Left lobe of liver (tissue), 2 donors: ENCODE results near the gene NIBAN1. TPM values are rescaled to one million over a fixed set of nuclear protein-coding genes. Genes with fewer than 3 reads are reported as not detected.
"Not testable (repeated sequence)": the region's sequence is repeated elsewhere in the genome, so short reads cannot be mapped to it uniquely, and the experiment has no call there.

ENCODE experiments used
- ATAC-seq: fragments of 200-7000 bp; cut with Tn5 transposase; one replicate; pipeline ENCODE4 v1.9.1; 2020; ENCODE audit warnings: mild to moderate bottlenecking, moderate library complexity
- DNase-seq: peaks from one replicate; pipeline ENCODE4 v3.0.0-alpha.2; 2020; ENCODE audit warnings: low spot score
- total RNA-seq: library from RNA; stranded (reverse); gene quantifications from one replicate; pipeline ENCODE4 v1.2.1, GENCODE V29; 2021
- donor health status: DM: no; HTN: no; CAD: no; lungs with moderate emphysema.
- donor health status: DM: no; HTN: yes; CAD: no.

The NIBAN1 gene, protein sequence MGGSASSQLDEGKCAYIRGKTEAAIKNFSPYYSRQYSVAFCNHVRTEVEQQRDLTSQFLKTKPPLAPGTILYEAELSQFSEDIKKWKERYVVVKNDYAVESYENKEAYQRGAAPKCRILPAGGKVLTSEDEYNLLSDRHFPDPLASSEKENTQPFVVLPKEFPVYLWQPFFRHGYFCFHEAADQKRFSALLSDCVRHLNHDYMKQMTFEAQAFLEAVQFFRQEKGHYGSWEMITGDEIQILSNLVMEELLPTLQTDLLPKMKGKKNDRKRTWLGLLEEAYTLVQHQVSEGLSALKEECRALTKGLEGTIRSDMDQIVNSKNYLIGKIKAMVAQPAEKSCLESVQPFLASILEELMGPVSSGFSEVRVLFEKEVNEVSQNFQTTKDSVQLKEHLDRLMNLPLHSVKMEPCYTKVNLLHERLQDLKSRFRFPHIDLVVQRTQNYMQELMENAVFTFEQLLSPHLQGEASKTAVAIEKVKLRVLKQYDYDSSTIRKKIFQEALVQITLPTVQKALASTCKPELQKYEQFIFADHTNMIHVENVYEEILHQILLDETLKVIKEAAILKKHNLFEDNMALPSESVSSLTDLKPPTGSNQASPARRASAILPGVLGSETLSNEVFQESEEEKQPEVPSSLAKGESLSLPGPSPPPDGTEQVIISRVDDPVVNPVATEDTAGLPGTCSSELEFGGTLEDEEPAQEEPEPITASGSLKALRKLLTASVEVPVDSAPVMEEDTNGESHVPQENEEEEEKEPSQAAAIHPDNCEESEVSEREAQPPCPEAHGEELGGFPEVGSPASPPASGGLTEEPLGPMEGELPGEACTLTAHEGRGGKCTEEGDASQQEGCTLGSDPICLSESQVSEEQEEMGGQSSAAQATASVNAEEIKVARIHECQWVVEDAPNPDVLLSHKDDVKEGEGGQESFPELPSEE
- 0.96 TPM for total RNA-seq

DNA sequence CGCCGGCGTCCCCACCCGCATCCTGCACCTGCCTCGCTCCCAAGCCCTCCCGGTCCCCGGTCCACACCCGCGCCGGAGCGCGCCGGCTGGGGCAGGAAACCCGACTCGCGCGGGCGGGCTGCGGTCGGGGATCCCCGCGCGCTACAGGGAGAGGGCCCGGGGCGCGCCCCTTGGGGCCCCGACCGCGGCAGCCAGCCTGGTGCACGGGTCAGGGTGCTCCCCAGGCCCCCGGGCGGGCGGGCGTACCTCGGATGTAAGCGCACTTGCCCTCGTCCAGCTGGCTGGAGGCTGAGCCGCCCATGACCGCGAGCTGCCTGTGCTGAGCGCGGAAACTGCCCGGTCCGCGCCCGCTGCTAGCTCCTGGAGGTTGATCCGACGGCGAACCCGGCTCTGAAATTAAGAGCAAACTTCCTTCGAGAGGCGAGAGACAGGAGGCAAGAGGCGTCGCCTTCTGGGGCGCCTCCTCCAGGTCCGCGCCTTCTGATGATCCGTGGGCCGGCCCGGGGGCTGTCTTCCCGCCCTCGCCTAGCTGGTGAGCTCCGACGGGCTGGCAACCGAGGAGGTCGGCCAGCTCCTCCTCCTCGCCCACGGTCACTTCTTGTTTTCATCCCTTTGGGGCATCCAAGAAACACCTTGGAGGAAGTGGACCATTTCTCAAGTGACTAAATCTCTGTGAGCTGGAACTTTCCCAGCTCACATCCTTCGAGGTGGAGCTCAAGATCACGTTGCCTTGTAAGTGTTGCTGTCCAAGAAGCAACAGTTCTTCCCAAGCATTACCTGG, at the start of gene NIBAN1:
Gene NIBAN1, minus strand, starts transcription at position 453 of the 781 bp plus-strand sequence. Its CDS starts 152 bp downstream, at position 301.
- ATAC-seq (peak; percentile 73), DNase-seq (peak; percentile 51)

DNA sequence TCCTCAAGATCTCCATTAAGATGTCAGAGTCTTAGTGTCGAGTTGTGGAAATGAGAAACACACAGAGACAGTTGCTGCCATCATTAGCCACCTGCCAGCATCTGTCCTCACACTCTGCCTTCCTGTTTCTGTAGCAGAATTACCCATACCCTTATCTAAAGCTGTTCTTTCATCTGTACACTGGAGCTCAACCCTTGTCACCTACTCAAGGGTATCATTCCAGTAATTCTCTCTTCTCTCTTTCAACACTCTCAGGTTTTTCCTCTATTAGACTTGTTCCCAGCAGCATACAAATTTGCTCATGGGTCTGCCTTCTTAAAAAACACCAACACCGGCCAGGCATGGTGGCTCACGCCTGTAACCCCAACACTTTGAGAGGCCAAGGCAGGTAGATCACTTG, 43.7 kb upstream of the NIBAN1 start:
- ATAC-seq (no peak), DNase-seq (no peak)

DNA sequence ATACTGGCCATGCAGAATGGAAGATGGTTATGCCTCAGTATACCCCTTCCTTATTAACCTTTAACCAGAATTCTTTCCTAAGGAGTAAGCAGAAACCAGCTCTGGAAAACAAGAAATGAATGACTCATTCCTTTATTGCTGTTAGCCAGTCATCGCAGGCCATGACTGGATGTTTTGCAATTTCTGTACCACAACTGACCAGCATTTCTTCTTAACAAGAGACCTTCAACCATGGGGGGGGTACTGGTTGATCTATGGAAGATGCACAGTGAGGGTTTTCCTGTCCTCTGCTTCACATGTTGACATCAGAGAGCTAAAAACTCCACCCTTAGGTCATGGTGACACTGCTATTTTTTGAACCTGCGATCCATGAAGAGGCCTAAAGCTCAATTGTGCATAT, 43.0 kb upstream of the NIBAN1 start:
- DNase-seq = no peak

DNA sequence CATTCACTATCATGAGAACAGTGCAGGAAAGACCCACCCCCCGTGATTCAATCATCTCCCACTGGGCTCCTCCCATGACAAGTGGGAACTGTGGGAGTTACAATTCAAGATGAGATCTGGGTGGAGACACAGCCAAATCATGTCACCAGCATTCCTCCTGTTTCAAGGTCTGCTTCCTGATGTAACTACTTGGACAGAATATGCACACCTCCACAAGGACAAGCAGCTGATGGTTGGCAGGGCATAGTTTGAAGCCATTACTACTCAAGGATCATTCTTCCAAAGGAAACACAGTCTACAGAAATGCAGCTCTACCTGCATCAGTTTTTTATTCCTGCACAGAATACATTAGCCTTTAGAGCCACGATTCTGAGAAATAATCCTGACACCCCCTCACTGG, 42.6 kb upstream of the NIBAN1 start:
- DNase-seq = no peak
- no peak for ATAC-seq

More for the DNA sequence above, 43.0 kb upstream of the NIBAN1 start:
- ATAC-seq = no peak

DNA sequence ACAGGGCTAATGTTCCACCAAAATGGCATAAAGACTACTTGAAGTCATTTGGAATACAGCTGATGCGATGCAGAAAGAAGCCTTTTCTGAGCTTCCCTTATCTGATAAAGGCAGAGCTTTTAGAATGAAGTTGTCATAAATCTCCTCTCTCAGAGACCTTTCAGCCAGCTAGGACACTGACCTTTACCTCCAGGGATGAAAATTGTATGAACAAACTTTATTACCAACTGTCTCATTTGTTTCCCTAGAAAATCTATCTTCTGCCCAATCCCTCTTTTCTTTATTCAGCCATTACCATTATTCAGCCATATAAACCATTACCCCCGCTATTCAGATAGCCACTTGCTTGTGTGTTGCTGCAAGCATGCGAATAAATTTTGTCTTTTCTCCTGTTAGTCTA, 41.3 kb upstream of the NIBAN1 start:
- no peak for ATAC-seq
- no peak for DNase-seq

DNA sequence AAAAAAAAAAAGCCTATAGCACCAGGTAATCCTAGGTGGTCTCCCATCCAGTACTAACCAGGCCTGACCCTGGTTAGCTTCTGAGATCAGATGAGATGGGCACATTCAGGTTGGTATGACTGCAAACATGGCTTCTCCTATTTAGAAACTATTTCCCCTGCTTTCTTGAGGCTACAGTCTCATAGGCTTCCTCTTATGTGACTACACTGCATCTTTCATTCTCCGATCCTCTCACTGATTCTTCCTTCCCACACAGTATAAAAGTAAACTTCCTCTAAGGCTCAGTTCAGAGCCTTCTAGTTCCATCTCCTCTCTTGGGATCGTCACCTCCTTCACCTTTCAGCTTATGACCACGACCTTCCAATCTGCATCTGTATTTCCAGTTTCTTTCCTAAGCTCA, 40.6 kb upstream of the NIBAN1 start:
- DNase-seq (no peak), ATAC-seq (no peak)

DNA sequence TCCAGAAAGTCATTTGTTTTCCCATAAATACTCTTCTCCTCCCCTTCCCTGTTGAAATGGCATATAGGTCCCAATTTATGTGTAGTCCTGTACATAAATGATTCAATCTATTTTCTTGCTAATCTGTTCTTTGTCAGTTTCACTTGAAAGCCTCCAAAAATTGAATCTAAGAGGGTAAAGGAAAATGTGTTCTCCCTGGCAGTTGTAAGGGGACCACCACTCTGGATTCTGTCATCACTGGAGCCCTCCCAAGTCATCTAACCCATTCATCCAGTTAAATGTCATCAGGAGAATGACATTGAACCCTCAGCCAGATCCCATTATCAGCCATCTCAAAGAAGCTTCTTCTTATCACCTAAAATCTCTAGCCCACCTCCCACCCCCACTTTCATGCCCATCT, 36.1 kb upstream of the NIBAN1 start:
- DNase-seq (no peak), ATAC-seq (no peak)

DNA sequence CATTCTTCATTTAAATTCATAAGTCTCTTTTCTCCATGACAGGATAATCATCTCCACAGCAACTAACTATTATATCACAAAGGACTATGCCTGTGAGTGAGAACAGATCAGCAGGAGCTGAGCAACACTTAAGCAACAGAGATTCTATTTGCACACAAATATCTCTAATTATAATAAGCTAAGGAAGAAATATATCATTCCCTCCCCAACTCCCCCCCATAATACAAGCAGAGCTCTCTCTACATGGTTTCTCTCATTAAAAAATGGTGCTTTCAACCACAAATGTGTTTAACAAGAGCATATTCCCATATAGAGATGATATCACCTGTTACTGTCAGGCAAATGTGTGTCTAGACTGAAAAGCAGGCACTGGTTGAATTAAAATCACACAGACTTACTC, 34.5 kb upstream of the NIBAN1 start:
- no peak for ATAC-seq

DNA sequence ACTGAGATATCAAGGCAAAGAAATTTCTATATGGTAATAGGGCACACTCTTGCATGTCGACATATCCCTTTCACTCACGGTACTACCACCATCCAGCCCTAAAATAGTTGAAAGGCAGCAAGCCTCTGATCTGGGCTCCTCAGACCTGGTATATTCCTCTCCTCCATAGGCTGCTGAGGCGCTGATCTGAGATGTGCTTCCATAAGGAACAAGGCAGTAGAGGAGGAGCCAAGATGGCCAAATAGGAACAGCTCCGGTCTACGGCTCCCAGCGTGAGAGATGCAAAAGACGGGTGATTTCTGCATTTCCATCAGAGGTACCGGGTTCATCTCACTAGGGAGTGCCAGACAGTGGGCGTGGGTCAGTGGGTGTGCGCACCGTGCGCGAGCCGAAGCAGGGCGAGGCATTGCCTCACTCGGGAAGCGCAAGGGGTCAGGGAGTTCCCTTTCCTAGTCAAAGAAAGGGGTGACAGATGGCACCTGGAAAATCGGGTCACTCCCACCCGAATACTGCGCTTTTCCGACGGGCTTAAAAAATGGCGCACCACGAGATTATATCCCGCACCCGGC, 27.1 kb upstream of the NIBAN1 start:
- not testable (repeated sequence) for ATAC-seq, DNase-seq

More for the DNA sequence above, 34.5 kb upstream of the NIBAN1 start:
- DNase-seq = no peak

DNA sequence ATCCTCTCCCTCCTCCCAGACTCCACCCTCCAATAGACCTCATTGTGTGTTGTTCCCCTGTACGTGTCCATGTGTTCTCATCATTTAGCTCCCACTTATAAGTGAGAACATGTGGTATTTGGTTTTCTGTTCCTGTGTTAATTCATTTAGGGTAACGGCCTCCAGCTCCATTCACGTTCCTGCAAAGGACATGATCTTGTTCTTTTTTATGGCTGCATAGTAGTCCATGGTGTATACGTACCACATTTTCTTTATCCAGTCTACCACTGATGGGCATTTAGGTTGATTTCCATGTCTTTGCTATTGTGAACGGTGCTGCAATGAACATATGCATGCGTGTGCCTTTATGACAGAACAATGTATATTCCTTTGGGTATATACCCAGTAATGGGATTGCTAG, 25.7 kb upstream of the NIBAN1 start:
- not testable (repeated sequence) for DNase-seq, ATAC-seq

DNA sequence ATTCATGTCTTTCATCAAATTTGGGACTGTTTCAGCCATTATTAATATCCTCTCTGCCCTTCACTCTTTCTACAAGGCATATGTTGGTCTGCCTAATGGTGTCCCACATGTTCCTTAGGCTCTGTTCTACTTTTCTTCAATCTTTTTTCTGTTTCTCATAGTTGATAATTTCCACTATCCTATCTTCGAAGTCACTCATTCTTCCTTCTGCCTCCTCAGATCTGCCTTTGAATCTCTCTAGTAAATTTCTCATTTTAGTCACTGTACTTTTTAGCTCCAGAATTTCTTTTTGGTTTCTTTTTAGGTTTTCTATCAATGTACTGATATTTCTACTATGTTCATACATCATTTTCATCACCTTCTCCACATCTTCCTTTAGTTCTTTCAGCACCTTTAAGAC, 20.0 kb upstream of the NIBAN1 start:
- ATAC-seq (no peak), DNase-seq (no peak)

DNA sequence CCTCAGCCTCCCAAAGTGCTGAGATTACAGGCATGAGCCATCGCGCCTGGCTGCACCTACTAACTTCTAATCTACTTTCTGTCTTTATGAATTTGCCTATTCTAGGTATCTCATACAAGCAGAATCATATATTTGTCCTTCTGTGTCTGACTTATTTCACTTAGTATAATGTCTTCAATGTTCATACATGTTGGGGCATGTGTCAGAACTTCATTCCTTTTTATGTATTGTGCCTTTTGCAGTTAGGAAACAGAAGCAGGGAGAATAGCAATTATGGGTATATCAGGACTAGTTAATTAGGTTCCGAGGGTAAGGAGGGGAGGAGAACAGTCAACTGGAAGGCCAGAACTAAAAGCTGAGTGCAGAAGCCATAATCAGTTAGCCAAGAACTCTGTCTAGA, 18.0 kb upstream of the NIBAN1 start:
- ATAC-seq (no peak), DNase-seq (no peak)

DNA sequence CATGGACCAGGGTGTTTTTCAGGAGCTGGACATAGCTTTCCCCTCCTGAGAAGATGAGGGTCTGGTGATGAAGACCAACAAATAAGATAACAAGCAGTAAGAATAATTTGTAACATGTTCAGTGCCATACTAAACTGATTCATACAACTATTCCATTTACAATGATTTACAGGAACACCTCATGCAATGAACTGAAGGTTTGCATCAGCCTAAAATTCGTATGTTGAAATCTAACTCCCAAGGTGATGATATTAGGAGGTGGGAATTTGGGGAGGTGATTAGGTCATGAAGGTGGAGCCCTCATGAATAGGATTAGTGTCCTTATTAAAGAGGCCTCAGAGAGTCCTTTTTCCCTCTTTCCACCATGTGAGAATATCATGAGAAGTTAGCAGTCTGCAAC, 15.9 kb upstream of the NIBAN1 start:
- ATAC-seq = no peak
- no peak for DNase-seq

DNA sequence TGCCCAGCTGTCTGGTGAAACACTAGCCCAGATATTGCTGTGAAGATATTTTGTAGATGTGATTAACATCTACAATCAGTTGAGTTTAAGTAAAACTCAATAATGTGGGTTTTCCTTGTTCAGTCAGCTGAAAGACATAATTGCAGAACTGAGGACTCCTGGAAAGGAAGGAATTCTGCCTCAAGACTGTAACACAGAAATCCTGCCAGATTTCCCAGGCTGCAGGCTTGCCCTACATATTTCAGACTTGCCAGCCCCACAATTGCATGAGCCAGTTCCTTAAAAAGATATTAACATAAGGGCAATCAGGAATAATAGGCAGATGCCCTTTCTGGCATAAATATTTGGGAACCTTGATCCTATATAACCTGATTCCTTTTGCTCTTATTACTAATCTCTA, 14.2 kb upstream of the NIBAN1 start:
- ATAC-seq = no peak
- no peak for DNase-seq

DNA sequence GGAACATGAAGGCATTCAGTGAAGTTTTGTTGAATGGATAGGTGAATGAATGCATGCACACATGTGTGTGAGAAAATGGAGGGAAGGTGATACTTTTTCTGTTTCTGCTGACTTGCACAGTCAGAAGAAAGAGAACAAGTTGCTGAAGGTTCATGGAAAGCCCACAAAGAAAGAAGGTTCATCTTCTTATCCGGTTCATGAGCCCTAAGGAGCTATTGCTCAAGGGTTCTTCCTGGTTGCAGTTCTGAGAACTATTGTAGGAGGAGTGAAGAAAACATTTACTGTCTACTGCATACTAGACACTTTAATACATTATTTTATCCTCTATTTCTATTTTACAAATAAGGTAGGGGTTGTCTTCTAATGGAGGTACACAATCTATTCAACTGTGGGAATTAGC, 13.4 kb upstream of the NIBAN1 start:
- DNase-seq = no peak
- ATAC-seq = no peak

DNA sequence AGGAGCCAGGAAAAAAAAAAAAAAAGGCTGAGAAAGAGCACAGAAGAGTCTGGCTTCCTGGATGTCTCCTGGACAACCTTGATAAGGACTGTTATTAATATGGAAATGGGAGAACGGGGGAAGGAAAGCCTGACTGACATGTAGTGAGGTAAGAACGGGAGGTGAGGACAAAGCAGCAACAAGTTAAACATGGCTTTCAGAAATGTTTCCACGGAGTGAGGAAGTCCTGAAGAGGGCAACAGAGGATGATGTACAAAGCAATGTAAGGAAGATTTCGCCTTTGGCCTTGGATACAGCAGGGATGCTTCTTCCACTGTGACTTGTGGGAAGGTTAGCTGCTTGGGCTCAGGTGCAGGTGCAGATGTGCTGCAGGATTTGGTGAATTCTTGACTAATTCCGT, 11.9 kb upstream of the NIBAN1 start:
- no peak for ATAC-seq
- DNase-seq = no peak

DNA sequence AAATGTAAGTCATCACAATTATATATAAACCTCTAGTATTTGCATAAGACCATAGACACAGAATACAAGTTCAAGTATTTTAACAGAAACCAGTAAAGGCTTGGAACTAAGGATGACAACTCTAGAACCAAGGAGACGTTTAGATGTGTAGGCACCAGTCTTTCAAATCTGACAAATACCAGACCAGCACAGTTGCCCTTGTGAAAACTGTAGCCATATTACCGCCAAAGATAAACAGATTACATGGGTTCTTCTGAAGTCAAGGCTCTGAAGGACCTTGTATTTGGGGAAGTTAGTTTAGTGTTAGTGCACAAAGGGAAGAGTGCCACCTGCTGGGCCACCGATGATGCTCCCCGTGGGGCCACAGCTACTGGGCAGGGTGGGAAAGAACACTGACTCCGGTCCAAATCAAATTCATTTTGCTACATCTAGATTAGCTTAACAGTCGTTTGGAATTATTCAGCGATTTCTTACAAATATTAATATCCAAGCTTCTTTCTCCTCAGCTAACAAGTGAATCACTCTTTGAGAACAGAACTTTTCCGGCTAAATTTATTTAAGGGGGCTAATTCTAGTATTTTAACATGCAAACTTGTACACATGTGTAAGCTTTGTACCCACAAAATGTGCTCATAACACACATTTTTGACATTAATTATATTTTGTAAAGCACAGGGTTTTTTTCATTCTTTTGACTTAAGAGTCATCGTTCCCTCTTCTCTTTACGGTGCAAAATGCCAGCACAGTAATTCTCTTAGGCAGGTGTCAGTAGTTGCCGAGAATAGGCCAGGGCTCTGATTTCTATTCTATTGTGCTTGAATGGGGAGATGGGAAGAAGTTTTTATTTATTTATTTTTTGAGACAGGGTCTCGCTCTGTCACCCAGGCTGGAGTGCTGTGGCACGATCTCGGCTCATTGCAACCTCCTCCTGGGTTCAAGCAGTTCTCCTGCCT, 8.0 kb upstream of the NIBAN1 start:
- ATAC-seq (peak; percentile 99), DNase-seq (peak; percentile 64)

DNA sequence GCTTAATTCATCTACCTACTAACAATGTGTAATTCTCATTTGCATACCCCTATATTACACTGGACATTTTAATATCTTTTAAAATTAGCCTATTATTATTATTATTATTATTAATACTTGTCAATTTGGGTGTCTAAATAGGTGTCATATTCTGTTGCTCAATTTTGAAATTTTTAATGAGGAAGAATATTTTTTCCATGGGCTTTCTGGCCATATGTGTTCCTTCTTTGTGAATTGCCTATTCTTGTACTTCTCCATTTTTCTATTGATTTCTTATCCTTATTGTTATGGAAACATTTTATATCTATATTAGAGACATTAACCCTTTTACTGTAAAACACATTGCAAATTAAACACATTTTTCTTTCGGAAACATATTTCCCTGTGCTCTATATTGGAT, 6.4 kb upstream of the NIBAN1 start:
- DNase-seq (no peak), ATAC-seq (no peak)

DNA sequence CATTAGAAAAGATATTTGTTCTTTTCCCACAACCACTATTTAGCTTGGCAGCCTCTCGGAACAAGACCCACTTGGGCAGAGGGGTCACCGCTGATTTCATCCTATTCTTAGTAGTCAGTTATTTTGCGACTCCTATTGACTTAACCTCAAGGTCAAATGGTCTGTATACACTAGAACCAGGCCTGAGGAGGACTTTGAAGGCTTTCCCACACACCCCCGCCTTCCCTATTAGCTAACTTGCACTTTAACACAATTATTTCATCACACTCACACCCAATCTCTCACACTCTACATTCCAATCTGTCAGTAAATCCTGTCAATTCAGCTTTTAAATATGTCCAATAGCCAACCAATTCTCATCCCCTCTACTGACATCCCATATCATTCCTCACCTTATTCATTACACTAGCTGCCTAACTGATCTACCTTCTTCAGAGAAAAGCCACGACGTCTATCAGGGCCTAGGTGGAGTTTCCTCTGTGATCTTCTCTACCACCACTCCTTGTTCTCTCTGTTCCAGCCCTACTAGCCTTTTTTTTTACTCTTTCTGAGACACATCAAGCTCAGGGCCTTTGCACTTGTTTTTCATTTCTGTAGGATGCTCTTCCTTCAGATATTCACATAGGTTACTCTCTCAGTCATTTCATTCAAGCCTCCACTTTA, 1.0 kb upstream of the NIBAN1 start:
- DNase-seq (no peak), ATAC-seq (peak; percentile 51)
